ENCODE data around the gene AK3. TPM values are rescaled to one million over a fixed set of nuclear protein-coding genes. Genes with fewer than 3 reads are reported as not detected.
A peak's percentile ranks its signal among the peaks of the same experiment; 100 is the strongest.

The AK3 gene
- total RNA-seq, 2 experiments from 2014 or later = 43.3 to 108 TPM

DNA sequence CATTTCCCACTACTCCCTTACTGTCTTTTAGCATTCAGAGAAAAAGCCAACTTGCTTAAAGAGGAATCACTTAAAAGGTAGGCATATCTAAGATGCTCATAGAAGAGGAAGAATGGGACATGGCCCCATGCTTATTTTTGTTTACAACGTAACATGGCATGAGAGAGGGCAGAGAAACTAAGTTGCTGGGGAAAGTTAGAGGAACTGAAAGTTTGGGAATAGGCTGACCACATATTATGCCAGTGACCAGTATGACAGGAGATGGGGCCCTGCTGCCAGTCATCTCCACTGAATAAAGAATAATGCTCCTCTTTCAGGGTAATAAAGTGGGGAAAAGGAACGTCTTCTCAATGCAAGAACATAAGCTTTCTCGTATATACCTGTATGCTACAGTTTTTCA, 77.0 kb downstream of the AK3 start:
- ChIA-PET POLR2A (interaction anchor here (0.6 to 0.7 kb wide), 2 partner anchors 236 to 1384 kb away, joined by 4 to 6 read pairs; no protein-coding TSS in a partner anchor), CTCF (ENCODE audit: unreplicated experiment) (no interaction called here)
- peaks cover 27% of the 10 kb centered on the region for H3K4me1 ChIP-seq (ENCODE audit: insufficient read depth, low read length, poor library complexity, severe bottlenecking)
- H3K9me2 ChIP-seq (ENCODE audit: insufficient read depth, low read length) = no peaks in the 10 kb centered on the region
- H3K27ac ChIP-seq (ENCODE audit: low read depth, low read length, poor library complexity, severe bottlenecking) = no peak overlapping the region
- intact Hi-C loops (cut with micrococcal nuclease; ENCODE audit: unreplicated experiment) = loop anchor here (5.0 kb wide), 2 partner anchors 318 to 773 kb away; partner anchors contain the start of gene PLGRKT
- BruUV-seq (replicated peaks) = TSS peak; percentile 71
- no peaks in the 10 kb centered on the region for H3K79me2 ChIP-seq (ENCODE audit: insufficient read depth, low read depth, low read length)
- H3K4me3 ChIP-seq (ENCODE audit: low read depth, low read length, poor library complexity, severe bottlenecking) = peak overlapping the region; percentile 77
- peak overlapping the region; percentile 83 for H3K4me2 ChIP-seq (ENCODE audit: low read length)
- no peak overlapping the region for H2AFZ ChIP-seq (ENCODE audit: low read length)
- no peak for DNase-seq (ENCODE audit: low spot score)
- H3K9me3 ChIP-seq (ENCODE audit: low read length) = no peaks in the 10 kb centered on the region
- TF ChIP-seq, protein P1, sequence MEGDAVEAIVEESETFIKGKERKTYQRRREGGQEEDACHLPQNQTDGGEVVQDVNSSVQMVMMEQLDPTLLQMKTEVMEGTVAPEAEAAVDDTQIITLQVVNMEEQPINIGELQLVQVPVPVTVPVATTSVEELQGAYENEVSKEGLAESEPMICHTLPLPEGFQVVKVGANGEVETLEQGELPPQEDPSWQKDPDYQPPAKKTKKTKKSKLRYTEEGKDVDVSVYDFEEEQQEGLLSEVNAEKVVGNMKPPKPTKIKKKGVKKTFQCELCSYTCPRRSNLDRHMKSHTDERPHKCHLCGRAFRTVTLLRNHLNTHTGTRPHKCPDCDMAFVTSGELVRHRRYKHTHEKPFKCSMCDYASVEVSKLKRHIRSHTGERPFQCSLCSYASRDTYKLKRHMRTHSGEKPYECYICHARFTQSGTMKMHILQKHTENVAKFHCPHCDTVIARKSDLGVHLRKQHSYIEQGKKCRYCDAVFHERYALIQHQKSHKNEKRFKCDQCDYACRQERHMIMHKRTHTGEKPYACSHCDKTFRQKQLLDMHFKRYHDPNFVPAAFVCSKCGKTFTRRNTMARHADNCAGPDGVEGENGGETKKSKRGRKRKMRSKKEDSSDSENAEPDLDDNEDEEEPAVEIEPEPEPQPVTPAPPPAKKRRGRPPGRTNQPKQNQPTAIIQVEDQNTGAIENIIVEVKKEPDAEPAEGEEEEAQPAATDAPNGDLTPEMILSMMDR (conservative IDR thresholded peaks at IDR 0.05; ENCODE audit: low read length) = no peak
- TF ChIP-seq EZH2phosphoT487 (IDR thresholded peaks at IDR 0.05; ENCODE audit: borderline replicate concordance, low read depth, low read length) = no peak
- no peaks in the 10 kb centered on the region for H4K20me1 ChIP-seq (ENCODE audit: insufficient read depth, low read length)
- H3K36me3 ChIP-seq (ENCODE audit: insufficient read depth, low read length) = no peaks in the 10 kb centered on the region

DNA sequence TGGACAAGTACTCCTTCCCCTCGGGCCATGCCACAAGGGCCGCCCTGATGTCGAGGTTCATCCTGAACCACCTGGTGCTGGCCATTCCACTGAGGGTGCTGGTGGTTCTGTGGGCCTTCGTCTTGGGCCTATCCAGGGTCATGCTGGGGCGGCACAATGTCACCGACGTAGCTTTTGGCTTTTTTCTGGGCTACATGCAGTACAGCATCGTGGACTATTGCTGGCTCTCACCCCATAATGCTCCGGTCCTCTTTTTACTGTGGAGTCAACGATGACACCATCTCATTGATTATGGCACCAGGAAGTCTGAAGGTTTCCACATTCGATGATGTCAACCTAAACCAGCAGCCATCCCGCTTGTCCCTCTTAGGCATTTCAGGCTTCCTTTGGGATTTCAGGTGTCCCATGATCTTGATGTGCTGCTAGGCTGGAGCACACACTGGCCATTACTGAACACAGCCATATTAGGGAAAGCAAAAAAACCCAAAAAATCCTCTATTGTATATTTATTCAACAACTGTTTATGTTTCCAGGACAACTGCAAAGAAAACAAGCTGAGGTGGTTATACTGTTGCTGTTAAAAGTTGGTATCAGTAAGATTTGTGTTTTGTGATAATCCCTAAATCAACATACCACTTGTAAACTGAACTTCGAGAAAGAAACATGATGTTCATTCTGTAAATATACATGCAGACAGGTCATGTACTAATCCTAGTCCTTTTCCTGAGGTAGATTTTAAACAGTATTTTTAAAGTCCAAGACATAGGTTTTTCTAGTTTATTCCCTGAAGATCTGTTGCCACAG, 77.8 kb downstream of the AK3 start:
- POLR2A ChIA-PET = interaction anchor here (0.6 to 1.2 kb wide), 2 partner anchors 77 to 1385 kb away, joined by 3 to 6 read pairs; no protein-coding TSS in a partner anchor
- Histone ChIP-seq H3K4me1 (ENCODE audit: insufficient read depth, low read length, poor library complexity, severe bottlenecking) (peaks cover 27% of the 10 kb centered on the region), H3K4me2 (ENCODE audit: low read length) (peak overlapping the region; percentile 83)

More for the DNA sequence above, 77.8 kb downstream of the AK3 start:
- no peaks in the 10 kb centered on the region for H3K79me2 ChIP-seq (ENCODE audit: insufficient read depth, low read depth, low read length)
- H3K27ac ChIP-seq (ENCODE audit: low read depth, low read length, poor library complexity, severe bottlenecking) = no peak overlapping the region
- H3K4me3 ChIP-seq (ENCODE audit: low read depth, low read length, poor library complexity, severe bottlenecking) = peak overlapping the region; percentile 77
- H4K20me1 ChIP-seq (ENCODE audit: insufficient read depth, low read length) = no peaks in the 10 kb centered on the region
- TF ChIP-seq EZH2phosphoT487 (IDR thresholded peaks at IDR 0.05; ENCODE audit: borderline replicate concordance, low read depth, low read length) = no peak
- TF ChIP-seq, protein P1 (conservative IDR thresholded peaks at IDR 0.05; ENCODE audit: low read length) = no peak
- no peaks in the 10 kb centered on the region for H3K9me3 ChIP-seq (ENCODE audit: low read length)
- DNase-seq (ENCODE audit: low spot score) = no peak
- H3K9me2 ChIP-seq (ENCODE audit: insufficient read depth, low read length) = no peaks in the 10 kb centered on the region
- CTCF ChIA-PET (ENCODE audit: unreplicated experiment) = no interaction called here
- H2AFZ ChIP-seq (ENCODE audit: low read length) = no peak overlapping the region
- intact Hi-C loops (cut with micrococcal nuclease; ENCODE audit: unreplicated experiment) = loop anchor here (1.0 to 5.0 kb wide), 3 partner anchors 77 to 774 kb away; partner anchors contain the start of gene PLGRKT
- no peaks in the 10 kb centered on the region for H3K36me3 ChIP-seq (ENCODE audit: insufficient read depth, low read length)
- no TSS peak for BruUV-seq (replicated peaks)
